Stimulated activated CD8-positive, alpha-beta memory T cell treated with anti-CD3 and anti-CD28 coated beads, Interleukin-7, amount 100 ng/mL, for 24 hours (primary cell): Measurements from ENCODE around the gene GTPBP10.

Experiments
- DNase-seq: peaks from one replicate; pipeline ENCODE4 v3.0.0-alpha.2; 2020; ENCODE audit warnings: low read depth

GTPBP10 gene

GRCh38 chr7:90433221-90433620, 86.7 kb downstream of the GTPBP10 start:
- no peak for DNase-seq
